Stimulated activated naive CD8-positive, alpha-beta T cell treated with anti-CD3 and anti-CD28 coated beads, Interleukin-15, amount 100 ng/mL, for 72 hours (primary cell): ENCODE data around the gene USH1G.
"Not testable (repeated sequence)": the region's sequence is repeated elsewhere in the genome, so short reads cannot be mapped to it uniquely, and the experiment has no call there.

Experiments used
- ATAC-seq: fragments of 150-1000 bp; cut with Tn5 transposase; 2 replicates; pipeline ENCODE4 v1.10.0; 2021; ENCODE audit warnings: mild to moderate bottlenecking, moderate library complexity
- DNase-seq, 2 donors: peaks; one replicate each; pipeline ENCODE4 v3.0.0; 2021 to 2022
- H3K27ac Mint-ChIP-seq, 2 donors: one replicate each; pipeline ENCODE4 v1.8.0; 2022; ENCODE audit warnings: mild to moderate bottlenecking in 2 of 2, mixed read lengths in 2 of 2, moderate library complexity in 2 of 2
- H3K27me3 Mint-ChIP-seq: one replicate; pipeline ENCODE4 v1.8.0; 2022; ENCODE audit warnings: mixed read lengths
- H3K4me1 Mint-ChIP-seq: one replicate; pipeline ENCODE4 v1.8.0; 2022; ENCODE audit warnings: mild to moderate bottlenecking, mixed read lengths
- H3K4me3 Mint-ChIP-seq, 2 donors: one replicate each; pipeline ENCODE4 v1.8.0; 2022; ENCODE audit warnings: mild to moderate bottlenecking in 2 of 2, mixed read lengths in 2 of 2, moderate library complexity in 1 of 2
- H3K9me3 Mint-ChIP-seq, 2 donors: one replicate each; pipeline ENCODE4 v1.8.0; 2022; ENCODE audit warnings: mixed read lengths in 2 of 2

The USH1G gene

DNA sequence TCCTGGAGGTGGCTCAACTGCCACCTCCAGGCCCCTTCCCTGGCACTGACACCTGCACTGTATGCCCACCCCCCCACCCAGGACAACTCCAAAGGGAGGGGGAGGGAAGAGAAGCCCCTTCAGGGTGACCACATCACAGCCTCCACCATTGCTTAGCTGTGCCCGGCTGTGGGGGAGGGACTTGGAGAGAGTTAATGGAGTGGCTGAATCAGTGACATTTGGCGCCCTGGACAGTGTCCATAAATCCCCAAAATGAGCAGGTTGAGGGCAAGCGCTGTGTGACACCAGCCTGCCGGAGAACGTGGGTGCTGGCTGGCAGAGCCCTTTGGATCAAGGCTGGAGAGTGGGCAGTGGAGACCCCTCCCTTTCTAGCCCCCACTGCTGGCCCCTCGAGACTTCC is 883 bp downstream of the USH1G start:
- no peak overlapping the region for H3K4me3 Mint-ChIP-seq

DNA sequence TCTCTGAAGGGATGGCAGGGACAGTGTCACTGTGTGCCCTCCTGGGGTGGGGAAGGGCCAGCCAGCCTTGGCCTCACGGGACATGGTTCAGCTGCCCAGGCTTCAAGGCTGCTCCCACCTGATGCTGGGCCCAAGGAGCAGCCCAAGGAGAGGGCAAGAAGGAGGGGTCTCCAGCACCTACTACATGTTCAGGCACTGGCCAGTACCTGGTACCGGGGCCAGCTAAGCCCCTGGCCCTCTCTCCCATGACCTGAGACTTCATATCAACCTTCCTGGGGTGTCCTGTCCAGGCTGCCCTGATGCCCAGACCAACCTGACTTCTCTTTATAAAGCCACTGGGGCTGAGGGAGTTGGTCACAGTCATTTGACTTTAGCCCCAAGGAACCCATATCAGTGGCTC is 1.3 kb downstream of the USH1G start:
- peak; percentile 2 for ATAC-seq
- peaks cover 27% of the 10 kb centered on the region for H3K4me1 Mint-ChIP-seq
- H3K9me3 Mint-ChIP-seq: no peaks in the 10 kb centered on the region
- H3K27me3 Mint-ChIP-seq: peaks cover 83% of the 10 kb centered on the region
- H3K27ac Mint-ChIP-seq: no peak overlapping the region
- no peak for DNase-seq
- H3K4me3 Mint-ChIP-seq: no peak overlapping the region

More for the DNA sequence above, 883 bp downstream of the USH1G start:
- peaks cover 83% of the 10 kb centered on the region for H3K27me3 Mint-ChIP-seq
- ATAC-seq (no peak), DNase-seq (no peak)
- H3K9me3 Mint-ChIP-seq: no peaks in the 10 kb centered on the region
- H3K27ac Mint-ChIP-seq: no peak overlapping the region
- H3K4me1 Mint-ChIP-seq: peaks cover 27% of the 10 kb centered on the region

GRCh38 chr17:74921026-74921681 is 1.9 kb downstream of the USH1G start:
- no peak overlapping the region for H3K4me3 Mint-ChIP-seq
- H3K27me3 Mint-ChIP-seq: peaks cover 80% of the 10 kb centered on the region

GRCh38 chr17:74920642-74921025 is 2.4 kb downstream of the USH1G start:
- Mint-ChIP-seq H3K4me1 (peaks cover 27% of the 10 kb centered on the region), H3K27ac (no peak overlapping the region), H3K9me3 (no peaks in the 10 kb centered on the region), H3K27me3 (peaks cover 75% of the 10 kb centered on the region), H3K4me3 (no peak overlapping the region)
- DNase-seq: no peak
- no peak for ATAC-seq

More at GRCh38 chr17:74921026-74921681, 1.9 kb downstream of the USH1G start:
- Mint-ChIP-seq H3K27ac (no peak overlapping the region), H3K9me3 (no peaks in the 10 kb centered on the region), H3K4me1 (peaks cover 27% of the 10 kb centered on the region)
- DNase-seq (no peak), ATAC-seq (peak; percentile 3)

DNA sequence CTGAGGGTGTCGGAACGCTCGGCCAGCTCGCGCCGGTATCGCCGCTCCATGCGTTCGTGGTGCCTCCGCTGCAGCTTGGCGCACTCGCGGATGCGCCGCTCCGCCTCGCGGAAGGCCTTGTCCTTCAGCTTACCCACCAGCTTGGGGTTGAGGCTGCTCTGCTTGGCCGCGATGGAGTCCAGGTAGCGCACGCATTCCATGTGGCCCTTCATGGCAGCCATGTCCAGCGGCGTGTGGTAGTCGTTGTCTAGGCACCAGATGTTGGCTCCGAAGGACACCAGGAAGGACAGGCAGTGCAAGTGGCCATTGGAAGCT is 2.8 kb downstream of the USH1G start:
- H3K27me3 Mint-ChIP-seq: peaks cover 71% of the 10 kb centered on the region
- no peak for DNase-seq
- no peak overlapping the region for H3K27ac Mint-ChIP-seq
- no peaks in the 10 kb centered on the region for H3K9me3 Mint-ChIP-seq
- H3K4me3 Mint-ChIP-seq: no peak overlapping the region
- H3K4me1 Mint-ChIP-seq: peaks cover 27% of the 10 kb centered on the region
- ATAC-seq: no peak

GRCh38 chr17:74919440-74920305 is 3.4 kb downstream of the USH1G start:
- Mint-ChIP-seq H3K4me1 (peaks cover 23% of the 10 kb centered on the region), H3K27ac (no peak overlapping the region), H3K4me3 (no peak overlapping the region), H3K27me3 (peaks cover 66% of the 10 kb centered on the region), H3K9me3 (no peaks in the 10 kb centered on the region)
- DNase-seq: peak in 1 of 2 donors; percentile 31
- peak; percentile 37 for ATAC-seq

DNA sequence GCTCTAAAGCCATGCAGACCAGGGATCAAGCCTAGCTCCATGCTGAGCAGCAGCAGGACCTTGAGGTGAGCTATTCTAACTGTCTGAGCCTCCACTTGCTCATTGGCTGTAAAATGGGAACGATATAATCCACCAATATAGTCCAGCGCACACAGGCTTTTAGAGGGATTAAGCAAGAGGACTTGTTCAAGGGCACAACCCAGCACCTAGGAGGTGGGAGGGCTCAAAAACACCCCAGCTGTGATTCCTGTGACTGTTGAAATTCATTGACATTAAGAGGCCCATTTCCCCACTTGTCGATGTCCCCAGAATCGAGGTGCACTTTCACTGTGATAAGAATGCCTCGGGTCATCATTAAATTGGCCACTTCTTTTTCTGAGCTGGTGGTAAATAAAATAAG is 4.1 kb downstream of the USH1G start:
- Mint-ChIP-seq H3K27ac (no peak overlapping the region), H3K4me1 (peaks cover 15% of the 10 kb centered on the region)
- DNase-seq: no peak

GRCh38 chr17:74917430-74917829 is 5.6 kb downstream of the USH1G start:
- ATAC-seq (no peak), DNase-seq (no peak)
- H3K9me3 Mint-ChIP-seq: no peaks in the 10 kb centered on the region
- H3K4me1 Mint-ChIP-seq: peaks cover 2% of the 10 kb centered on the region
- H3K4me3 Mint-ChIP-seq: no peak overlapping the region
- H3K27ac Mint-ChIP-seq: no peak overlapping the region
- peaks cover 43% of the 10 kb centered on the region for H3K27me3 Mint-ChIP-seq

More for the DNA sequence above, 4.1 kb downstream of the USH1G start:
- Mint-ChIP-seq H3K4me3 (no peak overlapping the region), H3K27me3 (peaks cover 58% of the 10 kb centered on the region), H3K9me3 (no peaks in the 10 kb centered on the region)
- ATAC-seq: no peak

DNA sequence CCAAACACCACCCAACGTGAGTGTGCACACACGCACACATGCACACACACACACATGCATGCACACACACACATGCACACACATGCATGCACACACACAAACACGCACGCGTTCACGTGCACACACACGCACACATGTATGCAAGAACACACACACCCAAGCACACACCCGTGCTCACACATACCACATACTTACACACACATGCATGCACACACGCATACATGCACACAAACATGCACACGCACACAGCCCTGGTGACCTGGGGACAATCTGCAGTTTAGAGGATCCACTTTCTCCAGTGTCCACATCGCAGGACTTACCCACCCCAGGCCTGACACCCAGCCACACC is 6.2 kb downstream of the USH1G start:
- Mint-ChIP-seq H3K27me3 (peaks cover 37% of the 10 kb centered on the region), H3K4me3 (no peak overlapping the region), H3K27ac (no peak overlapping the region), H3K9me3 (no peaks in the 10 kb centered on the region), H3K4me1 (no peaks in the 10 kb centered on the region)
- ATAC-seq (no peak), DNase-seq (no peak)

- DNase-seq (no peak), ATAC-seq (no peak)
- Mint-ChIP-seq H3K9me3 (no peaks in the 10 kb centered on the region), H3K27ac (peak overlapping the region in 1 of 2 donors; percentile 88), H3K4me3 (no peak overlapping the region), H3K27me3 (peaks cover 32% of the 10 kb centered on the region), H3K4me1 (no peaks in the 10 kb centered on the region)
Measured at GRCh38 chr17:74916136-74916850, 6.8 kb downstream of the USH1G start.

- not testable (repeated sequence) for H3K27me3 Mint-ChIP-seq, DNase-seq, ATAC-seq, H3K4me3 Mint-ChIP-seq, H3K27ac Mint-ChIP-seq, H3K9me3 Mint-ChIP-seq, H3K4me1 Mint-ChIP-seq
Measured at GRCh38 chr17:74911423-74911822, 11.6 kb downstream of the USH1G start.

DNA sequence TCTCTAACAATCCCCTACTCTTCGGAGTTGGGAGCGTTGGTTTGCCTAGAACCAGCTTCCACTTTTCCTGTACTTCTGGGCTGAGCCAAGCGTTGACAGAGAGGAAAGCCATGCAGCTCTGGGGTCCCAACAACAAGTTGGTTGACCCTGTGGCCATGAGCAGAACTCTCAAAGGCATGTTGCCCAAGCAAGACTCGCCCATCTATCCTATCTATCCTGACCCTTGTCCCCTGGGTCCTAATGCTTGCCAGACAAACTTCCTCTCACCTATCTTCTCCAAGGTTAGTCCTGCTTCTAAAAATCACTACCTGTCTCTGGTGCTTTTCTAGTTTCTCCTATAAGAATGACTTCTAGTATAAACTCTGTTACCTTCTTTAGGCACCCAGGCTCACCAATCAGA is 14.0 kb downstream of the USH1G start:
- not testable (repeated sequence) for H3K27me3 Mint-ChIP-seq, ATAC-seq, H3K4me3 Mint-ChIP-seq, H3K27ac Mint-ChIP-seq, H3K9me3 Mint-ChIP-seq, DNase-seq, H3K4me1 Mint-ChIP-seq

GRCh38 chr17:74907012-74907411 is 16.0 kb downstream of the USH1G start:
- Mint-ChIP-seq H3K4me3 (no peak overlapping the region), H3K27me3 (peaks cover 18% of the 10 kb centered on the region), H3K9me3 (no peaks in the 10 kb centered on the region), H3K27ac (no peak overlapping the region), H3K4me1 (peaks cover 5% of the 10 kb centered on the region)
- DNase-seq: no peak
- no peak for ATAC-seq

- not testable (repeated sequence) for H3K27ac Mint-ChIP-seq, DNase-seq, H3K9me3 Mint-ChIP-seq, ATAC-seq, H3K4me3 Mint-ChIP-seq, H3K4me1 Mint-ChIP-seq
- peaks cover 19% of the 10 kb centered on the region for H3K27me3 Mint-ChIP-seq
Measured at GRCh38 chr17:74906214-74906793, 16.8 kb downstream of the USH1G start.

DNA sequence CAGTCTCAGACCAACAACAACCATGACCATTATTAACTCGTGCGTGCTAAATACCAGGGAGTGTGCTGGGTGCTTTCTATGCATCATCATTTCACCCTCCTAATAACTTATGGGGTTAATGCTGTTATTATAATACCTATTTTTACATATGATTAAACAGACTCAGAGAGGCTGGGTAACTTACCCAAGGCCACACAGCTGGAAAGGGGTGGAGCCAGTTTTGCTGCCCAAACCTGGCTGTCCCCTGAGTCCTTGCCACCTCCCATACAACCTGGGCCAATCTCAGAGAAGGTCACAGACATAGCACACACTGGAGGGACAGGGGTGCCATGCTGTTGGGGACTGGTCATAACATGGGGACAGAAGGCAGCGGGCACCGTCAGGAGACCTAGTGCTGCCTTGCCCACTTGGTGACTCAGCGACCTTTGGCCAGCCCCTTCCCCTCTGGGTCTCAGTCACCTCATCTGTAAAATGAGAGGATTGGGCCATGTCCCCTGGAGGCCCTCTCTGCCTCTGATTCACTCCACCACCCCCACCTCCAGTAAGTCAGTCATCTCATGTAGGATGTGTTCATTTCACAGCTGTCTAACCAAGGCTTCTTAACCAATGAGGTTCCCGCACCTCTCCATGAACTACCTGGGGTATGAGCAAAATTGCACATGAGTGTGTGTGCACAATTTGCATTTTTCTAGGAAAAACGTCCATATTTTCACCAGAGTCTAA is 18.2 kb downstream of the USH1G start:
- DNase-seq (no peak), ATAC-seq (peak; percentile 43)
- Mint-ChIP-seq H3K27ac (no peak overlapping the region), H3K4me1 (peaks cover 5% of the 10 kb centered on the region), H3K4me3 (no peak overlapping the region), H3K27me3 (peaks cover 30% of the 10 kb centered on the region), H3K9me3 (no peaks in the 10 kb centered on the region)
